ENCODE data around the gene GPX7.

DNA sequence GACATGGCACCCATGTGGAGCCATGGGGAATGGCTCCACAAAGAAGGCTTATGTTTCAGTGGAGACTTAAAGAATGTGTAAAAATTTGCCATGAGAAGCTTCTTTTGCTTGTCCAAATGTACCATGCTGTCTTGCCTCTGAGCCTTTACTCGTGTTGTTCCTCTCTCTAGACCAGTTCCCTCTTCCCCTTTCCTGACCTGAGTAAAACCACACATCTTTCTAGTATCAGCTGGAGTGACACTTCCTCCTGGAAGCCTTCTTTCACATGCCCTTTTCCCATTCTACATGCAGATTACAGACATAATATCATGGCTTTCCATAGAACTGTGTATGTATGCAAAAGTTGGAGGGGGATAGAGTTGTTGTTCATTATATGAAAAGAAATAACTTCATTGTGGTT lies 13.6 kb upstream of the GPX7 start:
- TF ChIP-seq, protein P1, sequence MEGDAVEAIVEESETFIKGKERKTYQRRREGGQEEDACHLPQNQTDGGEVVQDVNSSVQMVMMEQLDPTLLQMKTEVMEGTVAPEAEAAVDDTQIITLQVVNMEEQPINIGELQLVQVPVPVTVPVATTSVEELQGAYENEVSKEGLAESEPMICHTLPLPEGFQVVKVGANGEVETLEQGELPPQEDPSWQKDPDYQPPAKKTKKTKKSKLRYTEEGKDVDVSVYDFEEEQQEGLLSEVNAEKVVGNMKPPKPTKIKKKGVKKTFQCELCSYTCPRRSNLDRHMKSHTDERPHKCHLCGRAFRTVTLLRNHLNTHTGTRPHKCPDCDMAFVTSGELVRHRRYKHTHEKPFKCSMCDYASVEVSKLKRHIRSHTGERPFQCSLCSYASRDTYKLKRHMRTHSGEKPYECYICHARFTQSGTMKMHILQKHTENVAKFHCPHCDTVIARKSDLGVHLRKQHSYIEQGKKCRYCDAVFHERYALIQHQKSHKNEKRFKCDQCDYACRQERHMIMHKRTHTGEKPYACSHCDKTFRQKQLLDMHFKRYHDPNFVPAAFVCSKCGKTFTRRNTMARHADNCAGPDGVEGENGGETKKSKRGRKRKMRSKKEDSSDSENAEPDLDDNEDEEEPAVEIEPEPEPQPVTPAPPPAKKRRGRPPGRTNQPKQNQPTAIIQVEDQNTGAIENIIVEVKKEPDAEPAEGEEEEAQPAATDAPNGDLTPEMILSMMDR (IDR thresholded peaks at IDR 0.05): no peak
- no peak for TF ChIP-seq POLR2A (IDR thresholded peaks at IDR 0.05)
